ENCODE results near the gene PFN2. TPM values are rescaled to one million over a fixed set of nuclear protein-coding genes. Genes with fewer than 3 reads are reported as not detected.

Gene PFN2, protein sequence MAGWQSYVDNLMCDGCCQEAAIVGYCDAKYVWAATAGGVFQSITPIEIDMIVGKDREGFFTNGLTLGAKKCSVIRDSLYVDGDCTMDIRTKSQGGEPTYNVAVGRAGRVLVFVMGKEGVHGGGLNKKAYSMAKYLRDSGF
- total RNA-seq = 1 to 10 TPM; 4.3 to 5.4 TPM

DNA sequence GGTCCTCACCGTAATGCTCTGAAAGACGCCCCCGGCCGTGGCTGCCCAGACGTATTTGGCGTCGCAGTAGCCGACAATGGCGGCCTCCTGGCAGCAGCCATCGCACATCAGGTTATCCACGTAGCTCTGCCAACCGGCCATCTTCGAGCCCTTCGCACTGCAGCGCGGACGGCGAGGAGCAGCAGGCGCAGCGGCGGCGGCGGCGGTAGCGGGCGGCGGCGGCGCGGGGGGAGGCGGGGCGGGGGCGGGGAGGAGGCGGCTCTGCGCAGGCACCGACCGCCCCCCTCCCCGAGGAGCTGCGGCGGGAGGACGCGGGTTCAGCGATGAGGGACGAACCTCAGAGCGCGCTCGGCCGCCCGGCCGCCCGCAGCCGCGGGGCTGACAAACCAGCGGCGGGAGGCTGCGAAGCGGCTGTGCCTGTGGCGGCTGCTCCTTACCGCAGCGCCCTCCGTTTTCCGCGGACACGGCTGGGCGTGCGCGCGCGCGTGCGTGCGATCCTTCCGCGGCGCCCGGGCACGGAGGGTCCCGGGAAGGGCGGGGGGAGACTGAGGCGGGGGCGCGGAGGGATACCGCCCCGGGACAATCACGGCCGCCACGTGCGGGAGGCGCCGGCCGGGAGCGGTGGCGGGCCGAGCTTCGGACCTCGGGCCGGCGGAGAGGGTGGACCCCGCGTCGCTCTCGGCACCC lies at the start of gene PFN2:
PFN2 (minus strand) TSS at position 180 of the 687 bp plus-strand sequence; CDS start at position 141, 39 bp downstream.
- peaks cover 54% of the 10 kb centered on the region for H3K27me3 Mint-ChIP-seq
- POLR2A ChIA-PET = interaction anchor here (1.3 kb wide), 1 partner anchor 438 kb away, joined by 3 read pairs; no protein-coding TSS in a partner anchor
- no peaks in the 10 kb centered on the region for H3K36me3 Mint-ChIP-seq
- H3K4me3 Mint-ChIP-seq = peak within 1 kb of the TSS; percentile 81
- H3K9me3 Mint-ChIP-seq = no peaks in the 10 kb centered on the region
- peak; percentile 49 for ATAC-seq (ENCODE audit: low read depth)
- no peak within 1 kb of the TSS for H3K27ac Mint-ChIP-seq
- DNase-seq = peak; percentile 63
- H3K4me1 Mint-ChIP-seq = peaks cover 13% of the 10 kb centered on the region

DNA sequence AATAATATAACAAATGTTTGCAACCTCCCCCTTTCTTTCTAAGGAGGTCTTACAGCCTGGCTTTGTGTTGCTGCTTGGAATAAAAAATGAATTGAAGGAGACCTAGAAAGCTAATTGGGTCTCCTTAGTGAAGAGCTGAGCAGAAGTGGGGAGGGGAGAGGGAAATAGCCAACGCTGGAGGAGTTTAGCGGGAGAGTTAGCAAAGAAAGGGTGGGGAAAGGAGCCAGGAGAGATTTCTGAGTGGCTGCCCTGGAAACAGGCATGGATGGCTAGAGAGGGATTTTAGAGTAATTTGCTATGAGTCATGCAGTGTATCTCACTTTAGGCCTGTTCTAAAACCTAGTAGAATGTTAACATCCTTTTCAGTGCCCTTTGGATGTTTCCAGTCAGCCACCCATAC lies 45.2 kb upstream of the PFN2 start:
- ATAC-seq (ENCODE audit: low read depth) = no peak
- Mint-ChIP-seq H3K27ac (no peak overlapping the region), H3K9me3 (no peaks in the 10 kb centered on the region)

DNA sequence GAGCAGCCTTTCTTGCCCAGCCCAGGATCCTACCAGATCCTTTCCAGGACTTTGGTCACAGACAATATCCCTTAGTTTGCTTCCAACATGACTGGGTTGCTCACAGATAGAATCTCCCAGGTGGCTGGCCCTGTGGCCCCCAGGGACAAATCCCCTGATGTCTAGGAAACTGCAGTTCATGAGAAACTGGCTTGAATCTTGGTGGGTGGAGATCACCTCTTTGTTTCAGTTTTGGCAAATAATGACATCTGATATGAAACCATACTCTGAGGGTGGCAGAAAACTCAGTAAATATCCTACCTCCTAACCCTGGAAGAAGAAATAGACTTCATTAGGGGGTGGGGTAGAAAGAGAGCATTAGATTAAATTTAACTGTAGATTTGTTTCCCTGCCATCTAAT lies 44.1 kb upstream of the PFN2 start:
- Mint-ChIP-seq H3K36me3 (no peaks in the 10 kb centered on the region), H3K4me3 (no peak overlapping the region), H3K4me1 (no peaks in the 10 kb centered on the region), H3K27ac (no peak overlapping the region), H3K9me3 (no peaks in the 10 kb centered on the region), H3K27me3 (peaks cover 2% of the 10 kb centered on the region)
- ATAC-seq (ENCODE audit: low read depth) (no peak), DNase-seq (no peak)
- POLR2A ChIA-PET = no interaction called here

More for the DNA sequence above, 45.2 kb upstream of the PFN2 start:
- Mint-ChIP-seq H3K36me3 (no peaks in the 10 kb centered on the region), H3K4me3 (no peak overlapping the region), H3K27me3 (peaks cover 2% of the 10 kb centered on the region), H3K4me1 (no peaks in the 10 kb centered on the region)
- DNase-seq = no peak
- POLR2A ChIA-PET = no interaction called here

DNA sequence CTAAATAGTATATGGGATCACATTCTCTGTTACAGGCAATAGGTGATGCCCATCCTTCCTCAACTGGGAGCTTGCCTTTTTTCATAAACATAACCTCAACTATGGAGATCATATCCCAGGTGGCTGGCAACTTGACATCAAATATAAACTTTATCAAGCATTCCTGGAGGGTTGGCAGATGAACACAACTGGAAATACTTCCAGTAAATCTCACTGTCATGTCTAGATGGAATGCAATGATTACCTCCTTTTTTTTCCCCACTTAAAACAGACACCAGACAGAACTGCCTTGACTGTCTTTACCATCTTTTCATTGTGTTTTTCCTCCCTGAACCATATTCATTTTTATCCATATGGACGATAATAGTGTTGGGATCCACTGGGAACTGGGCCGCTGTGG lies 43.1 kb upstream of the PFN2 start:
- Mint-ChIP-seq H3K27ac (no peak overlapping the region), H3K4me3 (no peak overlapping the region), H3K27me3 (peaks cover 2% of the 10 kb centered on the region), H3K4me1 (no peaks in the 10 kb centered on the region), H3K9me3 (no peaks in the 10 kb centered on the region), H3K36me3 (no peaks in the 10 kb centered on the region)
- ATAC-seq (ENCODE audit: low read depth) = no peak
- DNase-seq = no peak
- POLR2A ChIA-PET = no interaction called here

DNA sequence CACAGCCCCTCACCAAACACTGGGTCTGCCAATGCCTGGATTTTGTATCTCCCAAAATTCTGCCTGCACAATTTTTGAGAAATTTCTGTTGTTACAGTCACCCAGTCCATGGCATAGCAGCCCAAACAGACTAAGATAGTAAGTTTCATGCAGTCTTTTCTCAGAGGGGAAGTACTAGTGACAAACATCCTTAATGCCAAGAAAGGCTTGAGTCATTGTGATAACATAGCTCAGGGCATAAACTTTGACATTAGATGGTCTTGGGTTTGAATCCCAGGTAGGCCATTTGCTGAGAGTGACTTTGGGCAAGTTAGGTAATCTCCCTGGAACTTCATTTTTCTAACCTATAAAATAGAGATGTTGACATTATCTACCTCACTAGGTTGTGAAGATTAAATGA lies 36.1 kb upstream of the PFN2 start:
- DNase-seq (no peak), ATAC-seq (ENCODE audit: low read depth) (no peak)
- no peaks in the 10 kb centered on the region for H3K27me3 Mint-ChIP-seq
- H3K36me3 Mint-ChIP-seq = no peaks in the 10 kb centered on the region
- POLR2A ChIA-PET = no interaction called here
- H3K4me3 Mint-ChIP-seq = no peak overlapping the region
- H3K27ac Mint-ChIP-seq = no peak overlapping the region
- no peaks in the 10 kb centered on the region for H3K9me3 Mint-ChIP-seq
- H3K4me1 Mint-ChIP-seq = no peaks in the 10 kb centered on the region

DNA sequence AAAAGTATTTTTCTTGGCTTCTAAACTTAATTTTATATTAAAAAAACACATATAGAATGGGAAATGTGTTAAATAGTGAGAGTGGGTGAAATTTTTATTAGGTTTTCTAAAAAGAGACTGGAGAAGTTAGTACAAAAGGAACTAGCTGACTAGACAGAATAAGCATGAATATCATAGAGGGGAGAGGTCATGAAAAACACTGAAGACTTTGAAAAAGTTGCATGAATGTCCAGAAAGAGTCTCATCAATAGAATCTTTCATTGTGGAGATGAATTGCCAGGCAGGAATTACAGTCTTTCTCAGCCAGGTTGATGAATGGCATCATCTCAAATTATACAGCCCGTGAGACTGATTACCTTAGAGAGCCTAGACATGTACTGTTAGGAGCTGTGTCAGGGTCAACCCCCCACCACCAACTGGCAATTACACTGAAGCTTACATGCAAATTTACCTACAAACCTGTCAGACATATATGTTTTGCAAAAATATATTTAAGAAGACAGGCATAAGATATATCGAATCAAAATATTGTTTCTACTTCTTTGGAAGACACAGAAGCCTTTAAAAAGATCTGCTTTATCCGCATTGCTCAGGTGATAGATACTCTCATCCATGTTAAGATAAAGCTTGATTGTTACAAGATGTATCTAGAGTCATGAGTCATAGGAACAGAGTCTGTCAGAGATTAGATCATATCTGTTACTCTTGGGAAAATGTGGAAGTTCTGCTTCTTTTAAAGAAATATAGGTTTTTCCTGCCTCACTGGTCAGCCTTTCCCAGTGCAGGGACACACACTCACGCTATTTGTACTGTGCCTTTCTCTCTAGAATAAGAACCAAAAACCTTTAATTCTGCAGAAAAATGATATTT lies 34.8 kb upstream of the PFN2 start:
- H3K27ac Mint-ChIP-seq = no peak overlapping the region
- H3K4me3 Mint-ChIP-seq = no peak overlapping the region
- H3K4me1 Mint-ChIP-seq = no peaks in the 10 kb centered on the region
- no peaks in the 10 kb centered on the region for H3K36me3 Mint-ChIP-seq
- POLR2A ChIA-PET = no interaction called here
- DNase-seq (no peak), ATAC-seq (ENCODE audit: low read depth) (no peak)
- no peaks in the 10 kb centered on the region for H3K27me3 Mint-ChIP-seq
- H3K9me3 Mint-ChIP-seq = no peaks in the 10 kb centered on the region

DNA sequence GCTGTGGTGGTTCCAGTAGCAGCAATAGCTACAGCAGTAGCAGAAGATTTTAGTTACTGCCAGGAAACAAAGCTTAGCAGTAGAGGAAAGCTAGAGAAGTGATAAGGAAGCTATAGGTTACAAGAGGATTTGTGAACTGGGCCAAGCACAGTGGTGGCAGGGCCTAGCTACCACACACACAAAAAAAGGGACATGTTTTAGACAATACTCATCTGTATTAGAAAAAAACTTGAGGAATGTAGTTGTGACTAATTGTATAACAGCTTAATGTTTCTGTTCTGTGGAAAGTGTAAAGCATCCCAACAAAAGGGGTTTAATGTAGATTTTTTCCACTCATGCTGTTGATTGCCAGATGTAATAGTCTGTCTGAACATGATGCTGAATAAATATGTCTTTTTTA lies 29.9 kb upstream of the PFN2 start:
- POLR2A ChIA-PET = no interaction called here
- Mint-ChIP-seq H3K9me3 (peaks cover 3% of the 10 kb centered on the region), H3K36me3 (no peaks in the 10 kb centered on the region), H3K4me1 (no peaks in the 10 kb centered on the region), H3K4me3 (no peak overlapping the region), H3K27me3 (peaks cover 4% of the 10 kb centered on the region), H3K27ac (no peak overlapping the region)
- ATAC-seq (ENCODE audit: low read depth) (no peak), DNase-seq (no peak)

DNA sequence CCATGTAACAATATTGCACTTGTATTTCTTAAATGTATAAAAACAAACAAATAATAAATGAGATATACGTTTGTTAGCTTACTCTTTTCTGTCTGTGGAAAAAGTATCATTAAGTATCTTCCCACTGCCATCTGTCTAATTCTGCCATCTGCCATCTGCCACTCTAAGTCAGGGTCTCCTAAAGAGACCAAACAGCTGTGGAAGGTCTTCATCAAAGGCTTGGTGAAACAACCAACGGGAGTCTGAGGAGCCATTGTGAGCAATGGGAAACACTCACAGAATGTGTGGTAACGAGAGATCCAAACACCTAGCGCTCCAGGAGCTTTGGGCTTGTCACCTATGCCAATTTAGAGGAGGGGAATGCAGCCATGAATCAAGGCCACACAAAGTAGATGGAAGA lies 28.7 kb upstream of the PFN2 start:
- no peak overlapping the region for H3K4me3 Mint-ChIP-seq
- DNase-seq (no peak), ATAC-seq (ENCODE audit: low read depth) (no peak)
- no peak overlapping the region for H3K27ac Mint-ChIP-seq
- peaks cover 4% of the 10 kb centered on the region for H3K9me3 Mint-ChIP-seq
- POLR2A ChIA-PET = no interaction called here
- no peaks in the 10 kb centered on the region for H3K36me3 Mint-ChIP-seq
- H3K4me1 Mint-ChIP-seq = no peaks in the 10 kb centered on the region
- H3K27me3 Mint-ChIP-seq = peaks cover 9% of the 10 kb centered on the region

DNA sequence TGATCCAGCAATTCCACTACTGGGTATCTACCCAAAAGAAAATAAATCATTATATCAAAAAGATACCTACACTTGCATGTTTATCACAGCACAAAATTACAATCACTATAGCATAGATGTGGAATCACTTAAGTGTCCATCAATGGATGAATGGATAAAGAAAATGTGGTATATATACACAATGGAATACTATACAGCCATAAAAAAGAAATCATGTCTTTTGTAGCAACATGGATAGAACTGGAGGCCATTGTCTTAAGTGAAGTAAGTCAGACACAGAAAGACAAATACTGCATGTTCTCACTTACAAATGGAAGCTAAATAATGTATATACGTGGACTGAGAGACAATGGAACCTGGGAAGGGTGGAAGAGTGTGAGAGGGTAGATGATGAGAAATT lies 28.3 kb upstream of the PFN2 start:
- POLR2A ChIA-PET = no interaction called here
- ATAC-seq (ENCODE audit: low read depth) (no peak), DNase-seq (no peak)
- Mint-ChIP-seq H3K27ac (no peak overlapping the region), H3K36me3 (no peaks in the 10 kb centered on the region), H3K4me1 (no peaks in the 10 kb centered on the region), H3K9me3 (peaks cover 4% of the 10 kb centered on the region), H3K27me3 (peaks cover 10% of the 10 kb centered on the region), H3K4me3 (no peak overlapping the region)

DNA sequence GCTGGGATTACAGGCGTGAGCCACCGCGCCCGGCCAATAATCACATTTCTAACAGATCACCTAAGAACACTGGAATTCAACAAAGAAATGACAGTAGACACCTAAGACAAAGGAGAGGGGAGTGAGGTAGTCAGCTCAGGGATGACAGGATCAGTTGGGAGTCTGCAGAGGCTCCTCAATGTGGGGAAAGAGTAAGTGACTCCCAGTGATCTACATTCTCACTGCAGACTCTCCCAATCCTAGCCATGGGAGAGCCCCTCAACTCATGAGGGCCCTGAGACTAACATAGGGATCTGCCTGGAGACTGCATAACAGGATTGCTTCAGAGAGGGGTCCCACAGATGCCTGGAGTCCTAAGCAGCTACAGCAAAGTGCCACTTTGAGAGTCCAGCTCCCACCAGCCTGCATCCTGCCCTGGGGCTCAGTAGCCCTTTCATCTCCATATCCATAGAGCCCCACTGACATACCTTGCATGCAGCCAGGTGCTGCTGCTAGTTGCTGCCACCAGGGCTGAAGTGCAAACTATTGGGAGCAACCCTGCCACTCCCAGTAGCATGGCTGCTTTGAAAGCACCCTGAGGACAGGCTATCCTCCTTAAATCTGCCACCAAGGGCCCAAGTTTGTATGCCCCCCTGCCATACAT lies 21.8 kb upstream of the PFN2 start:
- Mint-ChIP-seq H3K4me1 (no peaks in the 10 kb centered on the region), H3K36me3 (no peaks in the 10 kb centered on the region), H3K9me3 (peaks cover 5% of the 10 kb centered on the region), H3K27ac (no peak overlapping the region), H3K4me3 (no peak overlapping the region), H3K27me3 (peaks cover 13% of the 10 kb centered on the region)
- no peak for ATAC-seq (ENCODE audit: low read depth)
- no peak for DNase-seq
- POLR2A ChIA-PET = no interaction called here

DNA sequence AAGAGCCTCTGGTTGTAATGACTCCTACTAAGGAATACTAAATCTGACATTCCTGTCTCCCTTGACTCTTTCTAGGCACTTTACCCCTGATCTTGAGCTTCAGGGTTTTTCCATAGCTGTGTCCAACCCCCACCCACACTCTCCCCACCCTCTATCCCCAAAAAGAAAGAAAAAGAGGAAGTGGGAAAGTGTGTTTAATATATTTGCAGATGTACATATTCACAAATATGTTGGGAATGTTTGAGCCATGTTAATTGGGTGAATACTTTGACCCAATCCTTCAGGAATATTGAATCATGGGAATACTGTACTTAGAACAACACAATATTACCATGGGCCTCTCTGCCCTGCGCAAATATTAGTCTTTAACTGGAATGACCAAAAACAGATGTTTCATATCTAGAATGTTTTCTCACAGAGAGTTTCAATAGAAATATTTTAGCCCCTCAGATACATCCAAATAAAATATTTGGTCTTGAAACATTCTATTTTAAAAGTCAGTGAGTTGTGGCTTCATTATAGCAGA lies 19.8 kb upstream of the PFN2 start:
- POLR2A ChIA-PET = no interaction called here
- H3K27ac Mint-ChIP-seq = no peak overlapping the region
- no peaks in the 10 kb centered on the region for H3K36me3 Mint-ChIP-seq
- peaks cover 5% of the 10 kb centered on the region for H3K9me3 Mint-ChIP-seq
- ATAC-seq (ENCODE audit: low read depth) (no peak), DNase-seq (no peak)
- peaks cover 13% of the 10 kb centered on the region for H3K27me3 Mint-ChIP-seq
- no peak overlapping the region for H3K4me3 Mint-ChIP-seq
- no peaks in the 10 kb centered on the region for H3K4me1 Mint-ChIP-seq

DNA sequence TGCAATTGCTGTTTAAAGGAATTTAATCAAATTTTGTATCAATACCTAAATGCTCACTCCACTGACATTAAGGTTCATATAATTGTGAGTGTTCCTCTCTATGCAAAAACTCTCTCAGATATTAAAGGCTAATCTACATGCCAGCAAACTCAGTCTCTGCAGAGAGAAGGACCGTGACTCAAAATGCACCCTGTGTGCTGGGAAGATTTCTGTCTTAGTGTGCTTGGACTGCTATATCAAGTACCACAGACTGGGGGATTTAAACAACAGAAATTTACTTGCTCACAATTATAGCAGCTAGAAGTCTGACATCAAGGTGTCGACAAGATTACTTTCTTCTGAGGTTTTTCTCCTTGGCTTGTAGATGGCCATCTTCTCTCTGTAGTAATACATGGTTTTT lies 18.6 kb upstream of the PFN2 start:
- DNase-seq = no peak
- POLR2A ChIA-PET = no interaction called here
- Mint-ChIP-seq H3K9me3 (peaks cover 4% of the 10 kb centered on the region), H3K36me3 (no peaks in the 10 kb centered on the region), H3K27ac (no peak overlapping the region), H3K4me3 (no peak overlapping the region), H3K27me3 (peaks cover 7% of the 10 kb centered on the region), H3K4me1 (no peaks in the 10 kb centered on the region)
- ATAC-seq (ENCODE audit: low read depth) = no peak

DNA sequence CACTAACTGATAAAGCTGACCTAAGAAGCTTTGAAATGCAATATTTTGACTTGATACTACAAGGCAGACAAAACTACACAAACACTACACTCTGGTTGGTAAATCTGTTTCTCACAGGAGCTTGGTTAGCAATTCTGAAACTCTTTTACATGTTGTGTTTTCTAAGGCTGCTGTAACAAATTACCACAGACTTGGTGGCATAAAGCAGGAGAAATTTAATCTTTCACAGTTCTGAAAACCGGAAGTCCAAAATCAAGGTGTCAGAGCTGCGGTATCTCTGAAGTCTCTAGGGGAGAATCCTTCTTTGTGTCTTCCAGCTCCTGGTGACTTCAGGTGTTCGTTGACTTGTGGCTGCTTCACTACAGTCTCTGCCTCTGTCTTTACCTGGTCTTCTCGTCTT lies 12.9 kb upstream of the PFN2 start:
- no peaks in the 10 kb centered on the region for H3K9me3 Mint-ChIP-seq
- H3K27me3 Mint-ChIP-seq = peaks cover 5% of the 10 kb centered on the region
- no peak overlapping the region for H3K27ac Mint-ChIP-seq
- H3K4me1 Mint-ChIP-seq = no peaks in the 10 kb centered on the region
- no peak overlapping the region for H3K4me3 Mint-ChIP-seq
- H3K36me3 Mint-ChIP-seq = no peaks in the 10 kb centered on the region
- no peak for DNase-seq
- POLR2A ChIA-PET = no interaction called here
- no peak for ATAC-seq (ENCODE audit: low read depth)

All from activated naive CD8-positive, alpha-beta T cell treated with anti-CD3 and anti-CD28 coated beads, Interleukin-2, amount 10 ng/mL, durations not matched to agents 7 days and 5 days (primary cell).